NK-92 (cell line): ENCODE data around the gene RREB1.

ENCODE experiments used
- DNase-seq: peaks from one replicate; lab custom pipeline; 2025; ENCODE audit not compliant: unreplicated experiment; lab: John Stamatoyannopoulos, UW

The RREB1 gene

DNA sequence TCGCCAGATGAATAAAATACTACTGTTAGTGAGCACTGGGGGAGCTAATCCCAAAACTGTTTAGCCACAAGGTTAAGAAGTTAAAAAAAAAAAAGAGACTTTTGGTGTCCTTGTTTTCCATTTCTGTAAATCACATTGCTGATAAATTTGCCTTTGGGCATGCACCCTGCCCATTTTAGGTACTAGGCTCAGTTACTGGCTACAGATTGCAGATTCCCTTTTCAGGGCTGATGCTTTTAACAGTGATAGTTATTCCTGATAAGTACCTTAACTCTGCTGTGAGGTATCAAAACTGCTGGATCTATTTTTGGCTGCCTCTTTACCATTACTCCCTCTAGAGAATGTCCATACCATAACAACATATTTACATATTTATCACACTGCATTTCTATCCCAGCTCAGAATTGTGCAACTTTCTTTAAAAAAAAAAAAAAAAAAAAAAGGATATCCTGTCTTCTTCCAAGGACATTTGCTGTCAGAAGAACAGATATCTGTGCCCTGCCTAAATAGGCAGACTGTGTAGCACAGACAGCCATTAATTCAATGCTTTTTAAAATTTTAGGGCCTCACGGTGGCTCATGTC is 110.7 kb downstream of the RREB1 start:
- no peak for DNase-seq

DNA sequence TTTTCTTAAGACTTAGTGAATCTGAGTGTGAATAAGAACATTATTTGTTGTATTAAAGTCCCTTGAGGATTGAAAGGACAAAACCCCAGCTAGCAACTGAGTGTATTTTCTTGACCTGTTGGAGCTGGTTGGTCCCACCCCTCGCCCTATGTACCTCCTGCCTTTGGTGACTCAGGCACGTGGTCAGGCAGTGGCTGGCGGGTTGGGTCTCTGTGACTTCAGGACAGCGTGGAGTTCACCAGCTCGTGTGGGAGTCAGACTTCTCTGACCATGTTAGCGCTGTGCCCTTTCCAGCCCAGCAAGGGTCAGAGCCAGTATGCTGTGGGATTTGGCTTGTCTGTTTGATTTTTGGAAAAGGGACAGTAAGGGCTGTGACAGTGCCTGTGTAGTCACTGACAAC is 111.5 kb downstream of the RREB1 start:
- no peak for DNase-seq

DNA sequence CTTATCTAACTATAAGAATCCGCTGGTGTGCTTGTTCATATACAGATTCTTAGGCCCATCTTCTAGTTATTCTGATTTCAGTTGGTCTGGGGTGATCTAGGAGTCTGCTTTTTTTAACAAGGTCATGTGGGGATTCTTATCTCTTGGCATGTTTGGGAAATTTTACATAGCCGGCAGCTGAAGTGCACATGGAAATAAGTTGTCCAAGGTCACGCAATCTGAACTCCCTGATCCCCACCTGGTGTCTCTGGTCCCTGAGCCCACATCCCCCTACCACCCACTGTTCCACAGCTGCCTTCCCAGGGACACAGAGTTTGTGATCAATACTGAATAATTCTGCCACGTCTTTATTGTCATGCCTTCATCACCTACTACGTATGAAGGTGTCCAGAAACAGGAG is 114.4 kb downstream of the RREB1 start:
- DNase-seq, result no peak

DNA sequence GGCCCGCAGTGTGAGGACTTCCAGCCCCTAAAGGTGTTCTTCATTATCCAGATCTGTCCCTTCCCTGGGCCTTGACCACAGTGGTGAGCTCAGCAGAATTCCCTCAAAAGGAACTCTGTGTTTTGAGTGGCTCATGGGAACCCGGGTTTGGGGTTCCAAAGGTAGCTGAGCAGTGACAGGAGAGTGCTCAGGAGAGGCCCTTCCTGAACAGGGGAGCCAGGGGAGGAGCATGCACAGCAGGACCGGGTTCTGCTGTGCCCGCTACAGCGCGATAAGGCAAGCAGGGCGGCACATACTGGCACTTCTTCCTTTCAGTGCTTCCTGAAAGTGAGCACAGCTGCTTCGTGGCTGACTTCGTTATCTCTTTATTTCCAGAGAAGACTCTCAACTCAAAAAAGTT is 117.0 kb downstream of the RREB1 start:
- no peak for DNase-seq

GRCh38 chr6:7228662-7229375 is 121.1 kb downstream of the RREB1 start:
- no peak for DNase-seq

- no peak for DNase-seq
These were observed 121.9 kb downstream of the RREB1 start for GRCh38 chr6:7229376-7230326.

DNA sequence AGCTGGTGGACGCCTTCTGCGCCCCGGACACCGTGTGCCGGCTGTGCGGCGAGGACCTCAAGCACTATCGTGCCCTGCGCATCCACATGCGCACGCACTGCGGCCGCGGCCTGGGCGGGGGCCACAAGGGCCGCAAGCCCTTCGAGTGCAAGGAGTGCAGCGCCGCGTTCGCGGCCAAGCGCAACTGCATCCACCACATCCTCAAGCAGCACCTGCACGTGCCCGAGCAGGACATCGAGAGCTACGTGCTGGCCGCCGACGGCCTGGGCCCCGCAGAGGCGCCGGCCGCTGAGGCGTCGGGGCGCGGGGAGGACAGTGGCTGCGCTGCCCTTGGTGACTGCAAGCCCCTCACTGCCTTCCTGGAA is 122.5 kb downstream of the RREB1 start:
- no peak for DNase-seq

- DNase-seq, result no peak
These were observed 123.4 kb downstream of the RREB1 start for GRCh38 chr6:7230956-7231713.

- DNase-seq, result no peak
These were observed 124.6 kb downstream of the RREB1 start for GRCh38 chr6:7232351-7232750.

DNA sequence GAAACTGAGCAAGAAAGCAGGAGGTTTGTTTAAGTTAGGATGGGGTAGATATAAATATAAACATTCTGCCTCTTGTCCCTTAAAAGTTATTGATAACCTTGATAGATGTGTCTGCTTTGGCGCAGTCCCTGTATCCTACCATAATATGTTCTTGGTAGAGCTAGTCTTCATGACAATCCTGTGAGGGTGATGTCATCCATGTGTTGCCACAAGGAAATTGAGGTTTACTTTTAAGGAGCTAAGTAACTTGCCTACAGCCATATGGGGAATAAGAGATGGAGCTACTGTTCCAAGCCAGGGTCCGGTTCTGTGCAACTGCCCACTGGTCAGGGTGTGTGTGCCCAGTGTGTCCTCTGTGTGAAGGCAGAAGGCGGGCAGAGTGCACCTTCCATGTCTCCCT is 126.8 kb downstream of the RREB1 start:
- no peak for DNase-seq

DNA sequence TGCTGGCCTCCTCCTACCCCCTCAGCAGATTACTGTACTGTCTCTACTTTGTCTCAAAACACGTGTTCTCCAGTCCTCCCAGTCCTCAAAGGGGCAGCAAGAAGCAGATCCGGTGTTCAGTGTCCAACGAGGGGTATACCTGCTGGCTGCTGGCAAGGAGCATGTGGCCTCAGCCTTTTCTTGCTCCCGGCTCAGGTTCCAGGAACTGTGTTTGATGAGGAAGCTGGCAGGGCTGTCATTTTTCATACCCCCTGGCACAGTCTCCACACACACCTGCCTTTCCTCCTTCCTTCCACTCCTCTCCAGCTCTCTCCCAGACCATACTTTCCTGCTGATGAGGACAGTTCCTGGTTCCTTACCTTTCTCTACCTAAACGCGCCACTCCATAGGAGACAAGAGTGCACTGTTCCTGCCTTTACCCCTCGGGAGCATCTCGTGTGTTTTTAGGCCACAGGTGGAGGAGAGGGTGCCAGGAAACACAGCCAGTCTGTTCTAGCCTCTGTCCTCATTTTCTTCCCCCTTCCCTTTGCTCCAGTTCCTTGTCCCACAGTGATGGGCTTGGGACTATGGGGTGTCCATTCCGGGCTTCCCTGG is 128.0 kb downstream of the RREB1 start:
- DNase-seq, result no peak

- no peak for DNase-seq
These were observed 128.8 kb downstream of the RREB1 start for GRCh38 chr6:7236306-7237209.

GRCh38 chr6:7237653-7238188 is 130.0 kb downstream of the RREB1 start:
- DNase-seq, result no peak

GRCh38 chr6:7238526-7238899 is 130.8 kb downstream of the RREB1 start:
- no peak for DNase-seq

DNA sequence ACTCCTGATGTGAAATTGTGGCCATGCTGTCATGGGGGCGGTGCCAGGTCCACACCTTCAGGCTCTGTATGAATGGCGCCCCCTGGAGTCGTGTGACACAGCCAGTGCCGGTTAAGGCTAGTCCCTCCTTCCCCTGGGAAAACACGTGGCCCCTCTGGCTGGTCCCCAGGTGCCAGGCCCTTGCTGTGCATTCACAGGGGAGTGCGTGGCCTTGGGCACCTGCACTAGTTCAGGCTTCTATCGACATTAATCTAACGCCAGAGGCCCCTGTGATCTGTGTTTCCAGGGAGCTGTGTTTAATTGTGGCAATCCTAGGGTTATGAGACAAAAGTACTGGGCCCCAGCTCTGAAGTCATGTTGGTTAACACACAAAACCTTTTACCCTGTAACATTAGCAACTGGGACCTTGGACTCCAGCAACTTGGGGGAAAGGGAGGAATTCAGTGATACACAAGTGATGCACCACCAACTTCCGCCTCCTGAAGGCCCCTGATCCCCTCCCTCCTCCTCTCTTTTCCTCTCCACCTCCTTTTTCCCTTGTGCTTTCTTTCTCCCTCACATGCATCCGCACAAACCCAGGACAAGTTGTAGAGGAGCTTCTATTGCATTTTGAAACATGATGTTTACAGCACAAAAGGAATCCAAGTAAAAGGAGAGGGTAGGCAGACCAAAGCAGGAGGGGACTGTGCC is 131.3 kb downstream of the RREB1 start:
- no peak for DNase-seq

GRCh38 chr6:7239590-7239948 is 131.8 kb downstream of the RREB1 start:
- no peak for DNase-seq

DNA sequence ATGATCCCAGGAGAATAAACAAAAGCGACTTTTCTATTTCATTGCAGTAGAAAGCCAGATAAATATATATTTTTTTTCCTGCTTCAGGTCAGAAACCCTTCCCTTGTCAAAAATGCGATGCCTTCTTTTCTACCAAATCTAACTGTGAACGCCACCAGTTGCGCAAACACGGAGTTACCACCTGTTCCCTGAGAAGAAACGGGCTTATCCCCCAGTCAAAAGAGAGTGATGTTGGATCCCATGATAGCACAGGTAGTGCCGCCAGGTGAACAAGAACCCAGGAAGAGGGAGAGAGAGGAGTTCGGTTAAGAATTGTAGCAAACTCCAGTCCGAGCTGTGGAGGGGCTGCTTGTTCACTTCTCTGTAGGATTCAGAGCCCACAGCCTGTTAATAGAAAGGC is 132.6 kb downstream of the RREB1 start:
- DNase-seq, result no peak

DNA sequence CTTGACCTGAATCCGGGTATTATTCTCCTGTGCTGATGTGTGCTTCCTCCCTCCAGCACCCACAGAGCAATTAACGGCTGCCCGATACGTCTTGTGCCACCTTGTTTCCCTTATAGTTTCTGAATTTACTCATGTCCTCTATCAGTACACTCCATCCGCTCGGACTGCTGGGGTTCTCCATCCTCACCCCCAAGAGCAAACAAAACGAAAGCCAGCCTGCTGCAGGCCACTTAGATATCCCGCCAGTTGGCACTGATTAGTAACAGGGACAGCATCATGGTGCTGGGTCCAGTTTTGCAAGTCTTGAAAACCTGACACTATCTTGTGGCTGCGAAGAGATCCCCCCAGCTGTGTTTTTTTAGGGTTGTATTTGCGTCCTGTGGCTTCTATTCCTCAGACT is 133.4 kb downstream of the RREB1 start:
- no peak for DNase-seq
